Activated CD4-positive, alpha-beta memory T cell treated with anti-CD3 and anti-CD28 coated beads, Interleukin-2, amount 10 ng/mL, durations not matched to agents 7 days and 5 days (primary cell): ENCODE results near the gene GAN. TPM values are rescaled to one million over a fixed set of nuclear protein-coding genes. Genes with fewer than 3 reads are reported as not detected.
"Not testable (repeated sequence)": the region's sequence is repeated elsewhere in the genome, so short reads cannot be mapped to it uniquely, and the experiment has no call there.

ENCODE experiments used
- CTCF ChIA-PET: fragments of 350-600 bp; sonication (Branson Sonifier 250); formaldehyde crosslinking; loops from one replicate; lab custom pipeline; 2021; ENCODE audit warnings: antibody characterized with exemption, inconsistent platforms; lab: Charles Lee
- POLR2A ChIA-PET: fragments of 350-600 bp; sonication (Branson Sonifier 250); formaldehyde crosslinking; loops from one replicate; lab custom pipeline; 2021; ENCODE audit warnings: antibody characterized with exemption; lab: Charles Lee
- DNase-seq: peaks from one replicate; pipeline ENCODE4 v3.0.0-alpha.2; 2020
- H3K27ac Mint-ChIP-seq: one replicate; pipeline ENCODE4 v1.8.0; 2021; ENCODE audit warnings: mild to moderate bottlenecking, mixed read lengths
- H3K27me3 Mint-ChIP-seq: one replicate; pipeline ENCODE4 v1.8.0; 2021; ENCODE audit warnings: mixed read lengths
- H3K36me3 Mint-ChIP-seq: one replicate; pipeline ENCODE4 v1.8.0; 2021; ENCODE audit warnings: low read depth, mixed read lengths
- H3K4me1 Mint-ChIP-seq: one replicate; pipeline ENCODE4 v1.8.0; 2021; ENCODE audit warnings: mixed read lengths
- H3K4me3 Mint-ChIP-seq: one replicate; pipeline ENCODE4 v1.8.0; 2021; ENCODE audit warnings: mild to moderate bottlenecking, mixed read lengths
- H3K9me3 Mint-ChIP-seq: one replicate; pipeline ENCODE4 v1.8.0; 2021; ENCODE audit warnings: mixed read lengths
- total RNA-seq, 2 experiments: library from RNA; stranded (reverse); gene quantifications; one replicate each; pipeline ENCODE4 v1.2.3, GENCODE V29; 2021

Gene GAN
- total RNA-seq, 2 experiments from 2014 or later, result 8.4 to 8.9 TPM

GRCh38 chr16:81413245-81413990, 98.7 kb downstream of the GAN start:
- no peaks in the 10 kb centered on the region for H3K36me3 Mint-ChIP-seq
- ChIA-PET CTCF (interaction anchor here (1.8 kb wide), 1 partner anchor 9 kb away, joined by 5 read pairs; no protein-coding TSS in a partner anchor), POLR2A (no interaction called here)
- H3K9me3 Mint-ChIP-seq, result no peaks in the 10 kb centered on the region
- no peak for DNase-seq
- peaks cover 12% of the 10 kb centered on the region for H3K27me3 Mint-ChIP-seq
- H3K27ac Mint-ChIP-seq, result no peak overlapping the region
- H3K4me1 Mint-ChIP-seq, result peaks cover 2% of the 10 kb centered on the region
- no peak overlapping the region for H3K4me3 Mint-ChIP-seq

- Mint-ChIP-seq H3K9me3 (no peaks in the 10 kb centered on the region), H3K36me3 (no peaks in the 10 kb centered on the region), H3K4me3 (no peak overlapping the region), H3K4me1 (peaks cover 2% of the 10 kb centered on the region), H3K27me3 (peaks cover 10% of the 10 kb centered on the region), H3K27ac (no peak overlapping the region)
- ChIA-PET POLR2A (no interaction called here), CTCF (no interaction called here)
- DNase-seq, result no peak
Observed at GRCh38 chr16:81415751-81416150, 101.0 kb downstream of the GAN start.

- Mint-ChIP-seq H3K27ac (no peak overlapping the region), H3K4me3 (no peak overlapping the region), H3K27me3 (peaks cover 9% of the 10 kb centered on the region), H3K4me1 (peaks cover 2% of the 10 kb centered on the region), H3K36me3 (no peaks in the 10 kb centered on the region), H3K9me3 (no peaks in the 10 kb centered on the region)
- no peak for DNase-seq
- POLR2A ChIA-PET, result no interaction called here
- CTCF ChIA-PET, result no interaction called here
Observed at GRCh38 chr16:81416749-81417148, 102.0 kb downstream of the GAN start.

GRCh38 chr16:81417210-81417609, 102.4 kb downstream of the GAN start:
- no peak overlapping the region for H3K27ac Mint-ChIP-seq
- H3K4me1 Mint-ChIP-seq, result peaks cover 2% of the 10 kb centered on the region
- no peaks in the 10 kb centered on the region for H3K36me3 Mint-ChIP-seq
- peaks cover 6% of the 10 kb centered on the region for H3K27me3 Mint-ChIP-seq
- CTCF ChIA-PET, result no interaction called here
- no peaks in the 10 kb centered on the region for H3K9me3 Mint-ChIP-seq
- H3K4me3 Mint-ChIP-seq, result no peak overlapping the region
- POLR2A ChIA-PET, result no interaction called here
- DNase-seq, result no peak

GRCh38 chr16:81419806-81420205, 105.0 kb downstream of the GAN start:
- H3K4me1 Mint-ChIP-seq, result peaks cover 5% of the 10 kb centered on the region
- DNase-seq, result no peak
- no peaks in the 10 kb centered on the region for H3K27me3 Mint-ChIP-seq
- no peak overlapping the region for H3K4me3 Mint-ChIP-seq
- ChIA-PET CTCF (no interaction called here), POLR2A (no interaction called here)
- H3K27ac Mint-ChIP-seq, result no peak overlapping the region
- H3K36me3 Mint-ChIP-seq, result no peaks in the 10 kb centered on the region
- H3K9me3 Mint-ChIP-seq, result no peaks in the 10 kb centered on the region

GRCh38 chr16:81421126-81421525, 106.4 kb downstream of the GAN start:
- POLR2A ChIA-PET, result no interaction called here

GRCh38 chr16:81421536-81421935, 106.8 kb downstream of the GAN start:
- H3K27me3 Mint-ChIP-seq, result no peaks in the 10 kb centered on the region
- DNase-seq, result no peak
- POLR2A ChIA-PET, result no interaction called here
- H3K4me3 Mint-ChIP-seq, result no peak overlapping the region
- CTCF ChIA-PET, result no interaction called here
- H3K9me3 Mint-ChIP-seq, result no peaks in the 10 kb centered on the region
- no peak overlapping the region for H3K27ac Mint-ChIP-seq
- no peaks in the 10 kb centered on the region for H3K36me3 Mint-ChIP-seq
- peaks cover 11% of the 10 kb centered on the region for H3K4me1 Mint-ChIP-seq

More at GRCh38 chr16:81421126-81421525, 106.4 kb downstream of the GAN start:
- Mint-ChIP-seq H3K27ac (no peak overlapping the region), H3K4me1 (peaks cover 11% of the 10 kb centered on the region), H3K36me3 (no peaks in the 10 kb centered on the region), H3K4me3 (no peak overlapping the region), H3K27me3 (no peaks in the 10 kb centered on the region), H3K9me3 (no peaks in the 10 kb centered on the region)
- CTCF ChIA-PET, result no interaction called here
- DNase-seq, result no peak

- peaks cover 11% of the 10 kb centered on the region for H3K4me1 Mint-ChIP-seq
- H3K9me3 Mint-ChIP-seq, H3K4me3 Mint-ChIP-seq, H3K27me3 Mint-ChIP-seq, DNase-seq, H3K36me3 Mint-ChIP-seq, CTCF ChIA-PET, H3K27ac Mint-ChIP-seq, POLR2A ChIA-PET: not testable (repeated sequence)
Observed at GRCh38 chr16:81422153-81422552, 107.4 kb downstream of the GAN start.

- POLR2A ChIA-PET, result interaction anchor here (1.2 kb wide), 1 partner anchor 21 kb away, joined by 3 read pairs; no protein-coding TSS in a partner anchor
- Mint-ChIP-seq H3K27ac (no peak overlapping the region), H3K4me3 (no peak overlapping the region), H3K9me3 (no peaks in the 10 kb centered on the region), H3K36me3 (no peaks in the 10 kb centered on the region), H3K4me1 (peaks cover 11% of the 10 kb centered on the region), H3K27me3 (peaks cover 7% of the 10 kb centered on the region)
- CTCF ChIA-PET, result interaction anchor here (0.6 kb wide), 1 partner anchor 361 kb away, joined by 3 read pairs; no protein-coding TSS in a partner anchor
- peak; percentile 33 for DNase-seq
Observed at GRCh38 chr16:81424771-81425170, 110.0 kb downstream of the GAN start.

GRCh38 chr16:81427219-81427618, 112.5 kb downstream of the GAN start:
- Mint-ChIP-seq H3K9me3 (no peaks in the 10 kb centered on the region), H3K4me3 (no peak overlapping the region), H3K27ac (no peak overlapping the region), H3K4me1 (peaks cover 16% of the 10 kb centered on the region), H3K36me3 (no peaks in the 10 kb centered on the region), H3K27me3 (peaks cover 7% of the 10 kb centered on the region)
- no peak for DNase-seq
- POLR2A ChIA-PET, result no interaction called here
- CTCF ChIA-PET, result no interaction called here

GRCh38 chr16:81429045-81429521, 114.3 kb downstream of the GAN start:
- POLR2A ChIA-PET, result no interaction called here
- DNase-seq, result no peak
- H3K27ac Mint-ChIP-seq, result no peak overlapping the region

GRCh38 chr16:81431554-81432353, 117.0 kb downstream of the GAN start:
- CTCF ChIA-PET, result no interaction called here

More at GRCh38 chr16:81429045-81429521, 114.3 kb downstream of the GAN start:
- CTCF ChIA-PET, result interaction anchor here (0.8 to 1.5 kb wide), 3 partner anchors 22 to 268 kb away, joined by 3 to 5 read pairs (median 3); no protein-coding TSS in a partner anchor
- Mint-ChIP-seq H3K4me1 (peaks cover 16% of the 10 kb centered on the region), H3K36me3 (no peaks in the 10 kb centered on the region), H3K27me3 (peaks cover 7% of the 10 kb centered on the region), H3K4me3 (no peak overlapping the region), H3K9me3 (no peaks in the 10 kb centered on the region)

GRCh38 chr16:81432937-81433557, 118.3 kb downstream of the GAN start:
- ChIA-PET POLR2A (no interaction called here), CTCF (interaction anchor here (1.1 kb wide), 1 partner anchor 29 kb away, joined by 4 read pairs; no protein-coding TSS in a partner anchor)
- H3K36me3 Mint-ChIP-seq, result no peaks in the 10 kb centered on the region
- H3K9me3 Mint-ChIP-seq, result no peaks in the 10 kb centered on the region
- no peak overlapping the region for H3K4me3 Mint-ChIP-seq
- H3K27me3 Mint-ChIP-seq, result peaks cover 22% of the 10 kb centered on the region
- no peak overlapping the region for H3K27ac Mint-ChIP-seq
- no peak for DNase-seq
- peaks cover 12% of the 10 kb centered on the region for H3K4me1 Mint-ChIP-seq

More at GRCh38 chr16:81431554-81432353, 117.0 kb downstream of the GAN start:
- Mint-ChIP-seq H3K4me3 (no peak overlapping the region), H3K27ac (no peak overlapping the region), H3K9me3 (no peaks in the 10 kb centered on the region), H3K36me3 (no peaks in the 10 kb centered on the region), H3K4me1 (peaks cover 8% of the 10 kb centered on the region), H3K27me3 (peaks cover 12% of the 10 kb centered on the region)
- no peak for DNase-seq
- POLR2A ChIA-PET, result no interaction called here
